ENCODE results near the gene HYCC1. TPM values are rescaled to one million over a fixed set of nuclear protein-coding genes. Genes with fewer than 3 reads are reported as not detected.
"Not testable (repeated sequence)": the region's sequence is repeated elsewhere in the genome, so short reads cannot be mapped to it uniquely, and the experiment has no call there.

The HYCC1 gene
- total RNA-seq, 1 donor from 2014 or later: 37.5 TPM

- Histone ChIP-seq H3K27me3 (ENCODE audit: low read depth) (no peaks in the 10 kb centered on the region), H3K36me3 (no peaks in the 10 kb centered on the region), H3K27ac (no peak overlapping the region), H3K4me1 (no peaks in the 10 kb centered on the region), H3K4me3 (no peak overlapping the region), H3K9me3 (no peaks in the 10 kb centered on the region)
- DNase-seq (no peak), ATAC-seq (no peak)
- no peak for TF ChIP-seq CTCF (IDR thresholded peaks at IDR 0.05)
- intact Hi-C loops (cut with DNase I): no loop called here
Observed at GRCh38 chr7:23044581-23044980, 30.7 kb upstream of the HYCC1 start.

GRCh38 chr7:23043441-23043840, 29.5 kb upstream of the HYCC1 start:
- TF ChIP-seq CTCF (IDR thresholded peaks at IDR 0.05): no peak
- Histone ChIP-seq H3K27me3 (ENCODE audit: low read depth) (no peaks in the 10 kb centered on the region), H3K27ac (no peak overlapping the region), H3K4me3 (no peak overlapping the region), H3K36me3 (no peaks in the 10 kb centered on the region), H3K9me3 (no peaks in the 10 kb centered on the region), H3K4me1 (no peaks in the 10 kb centered on the region)
- ATAC-seq (no peak), DNase-seq (no peak)
- intact Hi-C loops (cut with DNase I): no loop called here

GRCh38 chr7:23039674-23040073, 25.7 kb upstream of the HYCC1 start:
- H3K27me3 ChIP-seq (ENCODE audit: low read depth); ATAC-seq; H3K4me3 ChIP-seq; intact Hi-C loops (cut with DNase I); H3K36me3 ChIP-seq; DNase-seq; H3K9me3 ChIP-seq; H3K27ac ChIP-seq; H3K4me1 ChIP-seq: not testable (repeated sequence)

- intact Hi-C loops (cut with DNase I): not testable (repeated sequence)
Observed at GRCh38 chr7:23035542-23036371, 21.8 kb upstream of the HYCC1 start.

GRCh38 chr7:23027261-23027660, 13.3 kb upstream of the HYCC1 start:
- DNase-seq (no peak), ATAC-seq (no peak)
- no peaks in the 10 kb centered on the region for H3K4me1 ChIP-seq
- no peak for TF ChIP-seq CTCF (IDR thresholded peaks at IDR 0.05)
- no peaks in the 10 kb centered on the region for H3K36me3 ChIP-seq
- H3K9me3 ChIP-seq: no peaks in the 10 kb centered on the region
- H3K4me3 ChIP-seq: no peak overlapping the region
- no peaks in the 10 kb centered on the region for H3K27me3 ChIP-seq (ENCODE audit: low read depth)
- intact Hi-C loops (cut with DNase I): no loop called here
- no peak overlapping the region for H3K27ac ChIP-seq

More at GRCh38 chr7:23035542-23036371, 21.8 kb upstream of the HYCC1 start:
- H3K9me3 ChIP-seq; DNase-seq; ATAC-seq; H3K36me3 ChIP-seq; H3K27me3 ChIP-seq (ENCODE audit: low read depth); H3K27ac ChIP-seq; H3K4me1 ChIP-seq; H3K4me3 ChIP-seq: not testable (repeated sequence)

- intact Hi-C loops (cut with DNase I): no loop called here
Observed at GRCh38 chr7:23026164-23026563, 12.2 kb upstream of the HYCC1 start.

More at GRCh38 chr7:23026164-23026563, 12.2 kb upstream of the HYCC1 start:
- H3K27me3 ChIP-seq (ENCODE audit: low read depth): no peaks in the 10 kb centered on the region
- no peaks in the 10 kb centered on the region for H3K9me3 ChIP-seq
- DNase-seq: no peak
- no peak for ATAC-seq
- no peak overlapping the region for H3K4me3 ChIP-seq
- H3K4me1 ChIP-seq: peaks cover 5% of the 10 kb centered on the region
- no peaks in the 10 kb centered on the region for H3K36me3 ChIP-seq
- TF ChIP-seq CTCF (IDR thresholded peaks at IDR 0.05): no peak
- no peak overlapping the region for H3K27ac ChIP-seq

All from lower lobe of right lung (tissue), 2 donors.